OCI-LY3 (cell line): ENCODE results near the gene POU2AF3.

Source experiments
- H2AFZ ChIP-seq: fragments of 200-600, 300-600 bp; shearing (Covaris generic); 2 replicates; pipeline ENCODE4 v1.6.0; 2014; ENCODE audit warnings: antibody characterized with exemption, low read depth, low read length
- H3K27ac ChIP-seq: fragments of 200-600, 300-600 bp; sonication (generic); 2 replicates; pipeline ENCODE4 v1.5.1; 2014; ENCODE audit warnings: mild to moderate bottlenecking, low read length, moderate library complexity, mixed read lengths
- H3K27me3 ChIP-seq: fragments of 200-600, 300-600 bp; sonication (generic); 2 replicates; pipeline ENCODE4 v1.6.1; 2014; ENCODE audit warnings: low read depth, low read length, mixed read lengths
- H3K36me3 ChIP-seq: fragments of 200-600, 300-600 bp; sonication (generic); replicated peaks from 2 replicates; pipeline ENCODE3; 2014; ENCODE audit warnings: low read depth, low read length, mixed read lengths
- H3K4me1 ChIP-seq: fragments of 300-600, 200-600 bp; sonication (generic); 2 replicates; pipeline ENCODE4 v1.6.1; 2014; ENCODE audit warnings: low read length, mixed read lengths
- H3K4me2 ChIP-seq: fragments of 200-600, 300-600 bp; sonication (generic); 2 replicates; pipeline ENCODE4 v1.6.1; 2014; ENCODE audit warnings: low read length, mixed read lengths
- H3K4me3 ChIP-seq: fragments of 300-600, 200-600 bp; sonication (generic); 2 replicates; pipeline ENCODE4 v1.5.1; 2014; ENCODE audit warnings: antibody characterized with exemption, mild to moderate bottlenecking, low read length, moderate library complexity
- H3K79me2 ChIP-seq: fragments of 300-600, 200-600 bp; shearing (Covaris generic); 2 replicates; pipeline ENCODE4 v1.6.1; 2014; ENCODE audit warnings: mild to moderate bottlenecking, low read length, mixed read lengths
- H3K9ac ChIP-seq: fragments of 300-600, 200-600 bp; shearing (Covaris generic); 2 replicates; pipeline ENCODE4 v1.6.0; 2014; ENCODE audit warnings: mild to moderate bottlenecking, low read length, moderate library complexity
- H3K9me3 ChIP-seq: fragments of 200-600, 300-600 bp; shearing (Covaris generic); 2 replicates; pipeline ENCODE4 v1.6.1; 2014; ENCODE audit warnings: low read length, mixed read lengths; ENCODE audit not compliant: insufficient read depth
- H4K20me1 ChIP-seq: fragments of 200-600, 300-600 bp; sonication (generic); 2 replicates; pipeline ENCODE4 v1.6.1; 2016; ENCODE audit warnings: low read length, mixed read lengths; ENCODE audit not compliant: insufficient read depth
- CTCF ChIP-seq: fragments of 200-600, 300-600 bp; sonication (generic); IDR thresholded peaks from 2 replicates; pipeline ENCODE4 v1.5.1; 2014; ENCODE audit warnings: antibody characterized with exemption, low read length, low read depth
- EZH2phosphoT487 ChIP-seq: fragments of 200-600 bp; shearing (Covaris generic); IDR thresholded peaks from 2 replicates; pipeline ENCODE4 v1.6.1; 2018; ENCODE audit warnings: antibody characterized with exemption, mixed run types, low read depth

POU2AF3 gene

DNA sequence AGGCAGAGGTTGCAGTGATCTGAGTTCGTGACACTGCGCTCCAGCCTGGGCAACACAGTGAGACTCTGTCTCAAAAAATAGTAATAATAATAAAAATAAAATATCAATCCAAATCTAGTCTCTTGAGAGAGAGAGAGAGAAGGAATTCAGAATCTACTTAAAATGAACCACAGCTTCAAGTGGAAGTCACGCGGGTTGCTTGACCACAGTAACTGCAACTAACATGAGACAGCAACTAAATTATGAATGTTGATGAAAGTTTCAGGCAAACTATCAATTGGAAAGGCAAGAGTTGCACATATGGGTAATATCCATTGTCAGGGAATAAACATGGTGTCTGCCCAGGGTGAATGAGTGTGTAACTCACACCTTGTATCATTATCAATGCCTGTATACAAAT is 40.3 kb upstream of the POU2AF3 start:
- H2AFZ ChIP-seq, result no peak overlapping the region
- no peak overlapping the region for H3K9ac ChIP-seq
- no peak overlapping the region for H3K27ac ChIP-seq
- H3K4me3 ChIP-seq, result no peak overlapping the region
- no peaks in the 10 kb centered on the region for H3K36me3 ChIP-seq
- no peaks in the 10 kb centered on the region for H3K9me3 ChIP-seq
- no peaks in the 10 kb centered on the region for H3K79me2 ChIP-seq
- no peaks in the 10 kb centered on the region for H4K20me1 ChIP-seq
- H3K4me1 ChIP-seq, result peaks cover 9% of the 10 kb centered on the region
- TF ChIP-seq EZH2phosphoT487 (no peak), CTCF (no peak)
- peaks cover 45% of the 10 kb centered on the region for H3K27me3 ChIP-seq
- H3K4me2 ChIP-seq, result no peak overlapping the region

- Histone ChIP-seq H3K27me3 (peaks cover 48% of the 10 kb centered on the region), H3K4me1 (no peaks in the 10 kb centered on the region), H4K20me1 (no peaks in the 10 kb centered on the region), H3K36me3 (no peaks in the 10 kb centered on the region), H3K79me2 (no peaks in the 10 kb centered on the region), H3K4me2 (no peak overlapping the region), H3K27ac (no peak overlapping the region), H3K4me3 (no peak overlapping the region), H2AFZ (no peak overlapping the region), H3K9ac (no peak overlapping the region), H3K9me3 (no peaks in the 10 kb centered on the region)
- no peak for TF ChIP-seq CTCF
- TF ChIP-seq EZH2phosphoT487, result no peak
Observed at GRCh38 chr11:111259896-111260295, 38.5 kb upstream of the POU2AF3 start.

DNA sequence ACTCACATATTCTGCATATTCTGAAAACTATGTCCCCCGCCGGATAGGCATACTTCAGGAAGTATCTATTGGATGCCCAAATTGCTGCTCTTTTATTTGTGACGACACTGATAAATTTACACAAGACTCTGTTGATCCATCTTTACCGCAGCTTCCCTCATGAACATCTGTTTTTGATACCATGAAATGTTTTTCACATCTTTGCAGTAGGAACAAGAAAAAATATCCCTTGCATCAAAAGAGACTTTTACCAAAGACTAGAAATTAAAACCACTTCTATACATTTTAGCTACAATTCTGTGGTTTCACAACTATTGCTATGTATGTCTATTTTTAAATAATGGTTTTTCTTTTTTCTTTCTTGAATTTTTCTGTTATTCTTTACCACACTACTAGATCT is 37.5 kb upstream of the POU2AF3 start:
- Histone ChIP-seq H3K9me3 (no peaks in the 10 kb centered on the region), H3K4me1 (no peaks in the 10 kb centered on the region), H2AFZ (no peak overlapping the region), H3K4me2 (no peak overlapping the region), H3K79me2 (no peaks in the 10 kb centered on the region), H3K27me3 (peaks cover 43% of the 10 kb centered on the region), H3K4me3 (no peak overlapping the region), H3K36me3 (no peaks in the 10 kb centered on the region), H4K20me1 (no peaks in the 10 kb centered on the region), H3K27ac (no peak overlapping the region), H3K9ac (no peak overlapping the region)
- TF ChIP-seq EZH2phosphoT487 (no peak), CTCF (no peak)

- H4K20me1 ChIP-seq, result no peaks in the 10 kb centered on the region
- no peak overlapping the region for H3K4me2 ChIP-seq
- no peak overlapping the region for H3K27ac ChIP-seq
- H3K9me3 ChIP-seq, result no peaks in the 10 kb centered on the region
- TF ChIP-seq EZH2phosphoT487 (no peak), CTCF (no peak)
- H3K27me3 ChIP-seq, result peaks cover 30% of the 10 kb centered on the region
- no peak overlapping the region for H3K4me3 ChIP-seq
- no peaks in the 10 kb centered on the region for H3K79me2 ChIP-seq
- H3K4me1 ChIP-seq, result no peaks in the 10 kb centered on the region
- H2AFZ ChIP-seq, result no peak overlapping the region
- no peaks in the 10 kb centered on the region for H3K36me3 ChIP-seq
- H3K9ac ChIP-seq, result no peak overlapping the region
Observed at GRCh38 chr11:111264646-111265045, 33.7 kb upstream of the POU2AF3 start.
